ENCODE results near the gene TULP3. TPM values are rescaled to one million over a fixed set of nuclear protein-coding genes. Genes with fewer than 3 reads are reported as not detected.

The TULP3 gene
- total RNA-seq, 1 donor from 2014 or later: 35.1 TPM

DNA sequence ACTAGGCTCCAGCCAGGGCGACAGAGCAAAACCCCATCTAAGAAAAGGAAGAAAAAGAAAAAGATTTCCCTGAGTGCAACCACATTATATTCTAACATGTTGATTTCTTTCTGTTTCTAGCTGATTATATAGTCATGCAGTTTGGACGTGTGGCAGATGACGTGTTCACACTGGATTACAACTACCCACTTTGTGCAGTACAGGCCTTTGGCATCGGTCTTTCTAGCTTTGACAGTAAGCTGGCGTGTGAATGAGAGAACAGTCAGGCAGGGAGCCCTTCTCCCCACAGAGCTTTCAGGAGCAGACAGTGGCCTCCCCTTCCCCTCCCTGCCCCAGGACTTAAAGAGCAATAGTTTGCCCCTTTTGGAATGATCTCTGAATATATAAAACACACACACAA, 48.5 kb downstream of the TULP3 start:
- Mint-ChIP-seq H3K27me3 (no peaks in the 10 kb centered on the region), H3K4me1 (ENCODE audit: low read depth) (peaks cover 13% of the 10 kb centered on the region), H3K36me3 (ENCODE audit: insufficient read depth) (peaks cover 23% of the 10 kb centered on the region), H3K27ac (no peak overlapping the region), H3K9me3 (ENCODE audit: low read depth) (no peaks in the 10 kb centered on the region), H3K4me3 (ENCODE audit: low read depth) (no peak overlapping the region)
- TF ChIP-seq, protein P1, sequence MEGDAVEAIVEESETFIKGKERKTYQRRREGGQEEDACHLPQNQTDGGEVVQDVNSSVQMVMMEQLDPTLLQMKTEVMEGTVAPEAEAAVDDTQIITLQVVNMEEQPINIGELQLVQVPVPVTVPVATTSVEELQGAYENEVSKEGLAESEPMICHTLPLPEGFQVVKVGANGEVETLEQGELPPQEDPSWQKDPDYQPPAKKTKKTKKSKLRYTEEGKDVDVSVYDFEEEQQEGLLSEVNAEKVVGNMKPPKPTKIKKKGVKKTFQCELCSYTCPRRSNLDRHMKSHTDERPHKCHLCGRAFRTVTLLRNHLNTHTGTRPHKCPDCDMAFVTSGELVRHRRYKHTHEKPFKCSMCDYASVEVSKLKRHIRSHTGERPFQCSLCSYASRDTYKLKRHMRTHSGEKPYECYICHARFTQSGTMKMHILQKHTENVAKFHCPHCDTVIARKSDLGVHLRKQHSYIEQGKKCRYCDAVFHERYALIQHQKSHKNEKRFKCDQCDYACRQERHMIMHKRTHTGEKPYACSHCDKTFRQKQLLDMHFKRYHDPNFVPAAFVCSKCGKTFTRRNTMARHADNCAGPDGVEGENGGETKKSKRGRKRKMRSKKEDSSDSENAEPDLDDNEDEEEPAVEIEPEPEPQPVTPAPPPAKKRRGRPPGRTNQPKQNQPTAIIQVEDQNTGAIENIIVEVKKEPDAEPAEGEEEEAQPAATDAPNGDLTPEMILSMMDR (IDR thresholded peaks at IDR 0.05; ENCODE audit: unreplicated experiment): no peak
- DNase-seq (ENCODE audit: low spot score, unreplicated experiment): no peak

DNA sequence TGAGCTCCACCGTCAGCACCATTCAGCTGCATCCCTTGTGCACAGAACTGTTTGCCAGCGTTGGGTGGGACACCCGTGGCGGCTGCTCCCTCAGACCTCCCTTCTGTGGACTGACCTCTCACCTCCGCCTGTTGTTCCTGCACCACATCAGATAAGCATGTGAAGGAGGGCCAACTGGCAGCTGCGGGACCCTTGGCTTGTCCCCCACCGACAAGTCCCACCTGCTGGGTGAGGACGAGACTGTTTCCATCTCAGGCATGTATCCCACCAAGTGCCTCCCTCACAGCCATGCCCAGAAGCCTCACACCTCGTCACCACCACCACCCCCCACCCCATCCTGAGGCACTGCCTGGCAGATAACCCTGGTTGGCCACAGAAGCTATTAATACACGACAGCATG, 49.9 kb downstream of the TULP3 start:
- H3K9me3 Mint-ChIP-seq (ENCODE audit: low read depth): no peaks in the 10 kb centered on the region
- TF ChIP-seq, protein P1 (IDR thresholded peaks at IDR 0.05; ENCODE audit: unreplicated experiment): no peak
- H3K27ac Mint-ChIP-seq: peak overlapping the region; percentile 73

DNA sequence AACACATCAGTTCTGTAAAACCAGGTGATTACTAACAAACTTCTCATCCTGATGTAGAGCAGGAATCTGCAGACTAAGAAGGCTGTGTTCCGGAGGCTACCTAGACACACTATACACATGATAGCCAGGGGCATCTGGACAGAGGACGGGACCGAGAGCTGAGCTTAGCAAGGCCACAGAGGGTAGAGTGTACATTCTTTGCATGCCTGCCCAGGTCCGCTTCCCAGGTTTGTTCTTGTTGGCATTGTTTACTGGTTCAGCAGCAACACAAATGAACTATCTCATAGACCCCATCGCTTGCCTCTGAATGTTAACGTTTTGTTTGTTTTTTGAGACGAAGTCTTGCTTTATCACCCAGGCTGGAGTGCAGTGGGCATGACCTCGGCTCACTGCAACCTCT, 50.8 kb downstream of the TULP3 start:
- TF ChIP-seq, protein P1 (IDR thresholded peaks at IDR 0.05; ENCODE audit: unreplicated experiment): no peak

More for the DNA sequence above, 49.9 kb downstream of the TULP3 start:
- Mint-ChIP-seq H3K27me3 (peaks cover 4% of the 10 kb centered on the region), H3K4me3 (ENCODE audit: low read depth) (no peak overlapping the region), H3K36me3 (ENCODE audit: insufficient read depth) (peaks cover 16% of the 10 kb centered on the region), H3K4me1 (ENCODE audit: low read depth) (peaks cover 17% of the 10 kb centered on the region)
- no peak for DNase-seq (ENCODE audit: low spot score, unreplicated experiment)

GRCh38 chr12:2944401-2945047, 53.8 kb downstream of the TULP3 start:
- Mint-ChIP-seq H3K4me3 (ENCODE audit: low read depth) (no peak overlapping the region), H3K27ac (peak overlapping the region; percentile 40), H3K36me3 (ENCODE audit: insufficient read depth) (peaks cover 5% of the 10 kb centered on the region), H3K27me3 (peaks cover 4% of the 10 kb centered on the region), H3K9me3 (ENCODE audit: low read depth) (no peaks in the 10 kb centered on the region), H3K4me1 (ENCODE audit: low read depth) (peaks cover 17% of the 10 kb centered on the region)
- TF ChIP-seq, protein P1 (IDR thresholded peaks at IDR 0.05; ENCODE audit: unreplicated experiment): peak; percentile 95
- peak; percentile 80 for DNase-seq (ENCODE audit: low spot score, unreplicated experiment)

More for the DNA sequence above, 50.8 kb downstream of the TULP3 start:
- Mint-ChIP-seq H3K9me3 (ENCODE audit: low read depth) (no peaks in the 10 kb centered on the region), H3K27me3 (peaks cover 4% of the 10 kb centered on the region), H3K4me1 (ENCODE audit: low read depth) (peaks cover 17% of the 10 kb centered on the region), H3K4me3 (ENCODE audit: low read depth) (no peak overlapping the region), H3K36me3 (ENCODE audit: insufficient read depth) (peaks cover 16% of the 10 kb centered on the region), H3K27ac (peak overlapping the region; percentile 70)
- no peak for DNase-seq (ENCODE audit: low spot score, unreplicated experiment)

DNA sequence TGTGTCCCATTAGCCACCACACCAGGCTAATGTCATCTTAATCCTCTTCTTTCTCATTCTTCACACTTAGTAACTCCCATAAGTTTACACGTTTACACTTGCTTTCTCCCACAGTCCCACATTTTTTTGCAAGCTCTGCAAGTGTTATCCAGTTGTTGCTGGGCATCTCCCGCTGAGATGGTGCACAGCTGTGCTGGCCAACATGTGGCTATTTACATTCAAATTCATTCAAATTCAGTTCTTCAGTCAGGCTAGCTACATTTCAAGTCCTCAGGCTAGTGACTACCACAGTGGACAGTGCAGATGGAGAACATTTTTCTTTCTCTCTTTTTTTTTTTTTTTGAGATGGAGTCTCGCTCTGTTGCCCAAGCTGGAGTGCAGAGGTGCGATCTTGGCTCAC, 58.7 kb downstream of the TULP3 start:
- H3K4me3 Mint-ChIP-seq (ENCODE audit: low read depth): no peak overlapping the region
- peaks cover 5% of the 10 kb centered on the region for H3K4me1 Mint-ChIP-seq (ENCODE audit: low read depth)
- TF ChIP-seq, protein P1 (IDR thresholded peaks at IDR 0.05; ENCODE audit: unreplicated experiment): no peak
- H3K36me3 Mint-ChIP-seq (ENCODE audit: insufficient read depth): no peaks in the 10 kb centered on the region
- H3K27ac Mint-ChIP-seq: no peak overlapping the region
- H3K27me3 Mint-ChIP-seq: peaks cover 4% of the 10 kb centered on the region
- no peak for DNase-seq (ENCODE audit: low spot score, unreplicated experiment)
- no peaks in the 10 kb centered on the region for H3K9me3 Mint-ChIP-seq (ENCODE audit: low read depth)

Measured in progenitor cell of endocrine pancreas (in vitro differentiated cells).